HepG2 (cell line): ENCODE results near the gene TNP2. TPM values are rescaled to one million over a fixed set of nuclear protein-coding genes. Genes with fewer than 3 reads are reported as not detected.

Experiments used
- AGO1 ChIP-seq: fragments of 200-400 bp; formaldehyde crosslinking; IDR thresholded peaks from 2 replicates; pipeline ENCODE4 v1.6.1; 2017; ENCODE audit warnings: mild to moderate bottlenecking, low read depth, low read length, moderate library complexity; ENCODE audit not compliant: poor library complexity, severe bottlenecking
- ATF4 ChIP-seq, 2 experiments: fragments of 450-650 bp in 1 of 2; sonication (generic) in 1 of 2; formaldehyde crosslinking; IDR thresholded peaks; 2 replicates each; pipeline versions ENCODE4 v1.5.0 to v1.8.0; 2020 to 2022; ENCODE audit warnings: mild to moderate bottlenecking in 1 of 2, missing genetic modification reagents in 1 of 2
- CBFB ChIP-seq: sonication (generic); formaldehyde crosslinking; IDR thresholded peaks from 2 replicates; pipeline ENCODE4 v1.4.0; 2020; ENCODE audit warnings: missing genetic modification reagents
- FOXM1 ChIP-seq: sonication (generic); formaldehyde crosslinking; IDR thresholded peaks from 2 replicates; pipeline ENCODE4 v1.5.0; 2020; ENCODE audit warnings: missing genetic modification reagents
- ISL2 ChIP-seq: sonication (generic); formaldehyde crosslinking; IDR thresholded peaks from 2 replicates; pipeline ENCODE4 v1.5.0; 2020; ENCODE audit warnings: missing genetic modification reagents
- JARID2 ChIP-seq: sonication (generic); formaldehyde crosslinking; IDR thresholded peaks from 2 replicates; pipeline ENCODE4 v1.8.1; 2023; ENCODE audit warnings: missing genetic modification reagents, inconsistent platforms; ENCODE audit not compliant: insufficient replicate concordance
- KLF9 ChIP-seq: IDR thresholded peaks from 2 replicates; pipeline ENCODE4 v1.6.1; 2016; ENCODE audit warnings: low read depth
- MATR3 ChIP-seq: sonication (generic); formaldehyde crosslinking; IDR thresholded peaks from 2 replicates; pipeline ENCODE4 v1.4.0; 2020; ENCODE audit warnings: missing genetic modification reagents
- NCOA1 ChIP-seq: sonication (generic); formaldehyde crosslinking; IDR thresholded peaks from 2 replicates; pipeline ENCODE4 v1.9.0; 2021; ENCODE audit warnings: missing genetic modification reagents
- NONO ChIP-seq, 2 experiments: fragments of 450-650 bp in 1 of 2; sonication (generic) in 1 of 2; formaldehyde crosslinking in 1 of 2; IDR thresholded peaks in 1 of 2; conservative IDR thresholded peaks in 1 of 2; 2 replicates each; pipeline versions ENCODE4 v1.6.1 to v1.8.0; 2017 to 2022; ENCODE audit warnings: mild to moderate bottlenecking in 1 of 2, missing genetic modification reagents in 1 of 2, moderate library complexity in 1 of 2
- RARA ChIP-seq: IDR thresholded peaks from 2 replicates; pipeline ENCODE4 v1.6.1; 2016; ENCODE audit warnings: missing genetic modification reagents, missing compliant biosample characterization
- RORA ChIP-seq: sonication (generic); formaldehyde crosslinking; IDR thresholded peaks from 2 replicates; pipeline ENCODE4 v1.5.0; 2020; ENCODE audit warnings: mild to moderate bottlenecking, missing genetic modification reagents, moderate library complexity
- SALL1 ChIP-seq: sonication (generic); formaldehyde crosslinking; IDR thresholded peaks from 2 replicates; pipeline ENCODE4 v1.8.0; 2022; ENCODE audit warnings: mild to moderate bottlenecking, missing genetic modification reagents
- SAP130 ChIP-seq: IDR thresholded peaks from 2 replicates; pipeline ENCODE4 v1.6.1; 2016; ENCODE audit warnings: low read depth
- SIX4 ChIP-seq: sonication (generic); formaldehyde crosslinking; IDR thresholded peaks from 2 replicates; pipeline ENCODE4 v1.4.0; 2020; ENCODE audit warnings: missing genetic modification reagents
- SRSF9 ChIP-seq: fragments of 200-400 bp; formaldehyde crosslinking; IDR thresholded peaks from 2 replicates; pipeline ENCODE4 v1.6.1; 2018; ENCODE audit warnings: borderline replicate concordance, mild to moderate bottlenecking, low read depth, low read length; ENCODE audit not compliant: insufficient read depth, poor library complexity, severe bottlenecking
- ZNF160 ChIP-seq: sonication (generic); formaldehyde crosslinking; IDR thresholded peaks from 2 replicates; pipeline ENCODE4 v1.8.0; 2022; ENCODE audit warnings: mild to moderate bottlenecking, inconsistent platforms, missing genetic modification reagents
- ZNF256 ChIP-seq: sonication (generic); formaldehyde crosslinking; conservative IDR thresholded peaks from 2 replicates; pipeline ENCODE4 v1.4.0; 2020; ENCODE audit warnings: missing genetic modification reagents
- ZNF446 ChIP-seq: sonication (generic); formaldehyde crosslinking; IDR thresholded peaks from 2 replicates; pipeline ENCODE4 v1.5.0; 2020; ENCODE audit warnings: mild to moderate bottlenecking, missing genetic modification reagents
- ZNF451 ChIP-seq: sonication (generic); formaldehyde crosslinking; IDR thresholded peaks from 2 replicates; pipeline ENCODE4 v1.5.0; 2020; ENCODE audit warnings: mild to moderate bottlenecking, missing genetic modification reagents
- ZNF549 ChIP-seq: sonication (generic); formaldehyde crosslinking; IDR thresholded peaks from 2 replicates; pipeline ENCODE4 v1.5.0; 2020; ENCODE audit warnings: missing genetic modification reagents
- ZNF644 ChIP-seq: IDR thresholded peaks from 2 replicates; pipeline ENCODE4 v1.6.1; 2016; ENCODE audit warnings: low read depth
- ZNF883 ChIP-seq: sonication (generic); formaldehyde crosslinking; IDR thresholded peaks from 2 replicates; pipeline ENCODE4 v1.5.1; 2020; ENCODE audit warnings: mild to moderate bottlenecking, missing genetic modification reagents; ENCODE audit errors: not compliant biosample characterization
- polyA plus RNA-seq, 8 experiments: library from polyadenylated mRNA; depleted of rRNA in 3 of 8; stranded (reverse) in 7 of 8; unstranded in 1 of 8; fragments of >200 nt; fragmentation: Illumina TruSeq in 4 of 8; extraction: Trizol in 4 of 8; gene quantifications; 2 replicates each; pipeline versions ENCODE4 v1.2.1 to v1.2.3, GENCODE V29; 2011 to 2016; ENCODE audit warnings: low read depth in 4 of 8, missing spikeins in 1 of 8, mixed read lengths in 1 of 8; ENCODE audit not compliant: insufficient read depth in 1 of 8
- total RNA-seq, 5 experiments: library from RNA; depleted of rRNA; stranded (reverse); fragments of >200 nt; fragmentation: Illumina TruSeq; extraction: Trizol; gene quantifications; 2 replicates each; pipeline ENCODE4 v1.2.3, GENCODE V29; 2016; ENCODE audit warnings: low read depth in 1 of 5
- TF ChIP-seq, protein P1 (sequence below): sonication (generic); formaldehyde crosslinking; IDR thresholded peaks from 2 replicates; pipeline ENCODE4 v1.4.0; 2020; ENCODE audit warnings: low read depth, mild to moderate bottlenecking, missing genetic modification reagents
- TF ChIP-seq, protein P2 (sequence below): IDR thresholded peaks from 2 replicates; pipeline ENCODE4 v1.6.1; 2016; ENCODE audit warnings: mild to moderate bottlenecking, missing biosample characterization, missing genetic modification reagents

Gene TNP2
- total and polyA plus RNA-seq, 2 of the 13 experiments (the other 11 are each of a cell fraction or from before 2014, with no cell fraction given), result not detected

DNA sequence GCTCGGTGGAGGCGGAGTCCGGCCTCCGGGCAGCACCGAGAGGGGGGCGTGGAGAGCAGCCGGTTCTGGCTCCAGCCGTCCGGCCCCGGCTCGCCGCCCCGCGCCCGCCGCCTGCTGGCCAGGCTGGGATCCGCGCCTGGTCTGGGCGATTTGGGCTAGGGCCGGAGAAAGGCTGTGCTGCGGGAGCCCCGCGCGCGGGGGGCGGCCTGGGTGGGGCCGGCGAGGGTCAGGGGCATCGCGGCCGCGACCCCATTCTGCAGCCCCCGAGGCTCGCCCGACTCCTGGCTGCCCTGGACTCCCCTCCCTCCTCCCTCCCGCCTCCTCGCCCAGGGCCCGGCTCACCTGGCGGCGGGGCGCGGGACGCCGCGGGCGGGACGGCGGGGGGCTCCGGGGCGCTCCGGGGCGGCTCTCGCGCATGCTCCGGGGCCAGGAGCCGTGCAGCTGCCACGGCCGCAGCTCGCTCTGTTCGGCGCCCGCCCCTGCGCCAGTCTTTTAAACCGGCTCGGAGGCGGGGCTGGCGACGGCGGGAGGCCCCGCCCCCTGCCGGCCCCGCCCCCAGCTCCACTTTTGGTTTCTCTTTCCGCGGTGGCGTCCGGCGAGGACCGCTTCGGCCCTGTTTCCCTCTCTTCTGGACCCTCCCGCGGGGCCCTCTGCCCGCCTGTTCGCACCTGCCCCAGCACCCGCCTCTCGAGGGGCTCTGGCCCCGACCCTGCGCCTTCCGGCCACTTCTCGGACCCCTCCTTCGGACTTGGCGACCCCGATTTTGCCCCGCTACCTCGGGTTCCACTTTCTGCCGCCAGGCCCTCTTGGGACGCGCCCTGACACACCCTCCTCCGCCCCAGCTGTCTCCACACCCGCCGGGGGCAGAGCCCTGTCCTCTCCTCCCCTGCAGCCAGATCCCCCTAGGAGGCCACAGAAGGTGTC is 13.1 kb downstream of the TNP2 start, which contains the start of gene SOCS1 (continued):
- TF ChIP-seq ZNF451 (no peak), AGO1 (no peak), CBFB (CRISPR knock-in tag) (peak; percentile 47; the same call in 1 of the 2 replicates), SIX4 (CRISPR knock-in tag) (peak; percentile 14; the same call in 1 of the 2 replicates), SAP130 (CRISPR knock-in tag) (peak; percentile 88), NCOA1 (CRISPR knock-in tag) (no peak), ZNF160 (CRISPR knock-in tag) (no peak), RARA (CRISPR knock-in tag) (peak; percentile 43; the same call in 1 of the 2 replicates), SRSF9 (no peak), NONO (IDR thresholded peaks at IDR 0.05) (no peak), NONO (CRISPR knock-in tag; conservative IDR thresholded peaks at IDR 0.05) (peak; percentile 63), ZNF256 (CRISPR knock-in tag) (peak; percentile 95), SALL1 (CRISPR knock-in tag) (peak; percentile 61), ATF4 (CRISPR knock-in tag; IDR thresholded peaks at IDR 0.05) (peak in 1 of 2 experiments; percentile 81; a peak in 2 of 4 replicates), ISL2 (CRISPR knock-in tag) (peak; percentile 42; the same call in 1 of the 2 replicates), ZNF883 (peak; percentile 50), ZNF644 (no peak), ZNF446 (CRISPR knock-in tag) (peak; percentile 60; the same call in 1 of the 2 replicates), RORA (CRISPR knock-in tag) (no peak), MATR3 (CRISPR knock-in tag) (no peak), ZNF549 (CRISPR knock-in tag) (no peak), FOXM1 (no peak), KLF9 (CRISPR knock-in tag) (peak; percentile 89), JARID2 (CRISPR knock-in tag) (peak; percentile 70)
- TF ChIP-seq, protein P1, sequence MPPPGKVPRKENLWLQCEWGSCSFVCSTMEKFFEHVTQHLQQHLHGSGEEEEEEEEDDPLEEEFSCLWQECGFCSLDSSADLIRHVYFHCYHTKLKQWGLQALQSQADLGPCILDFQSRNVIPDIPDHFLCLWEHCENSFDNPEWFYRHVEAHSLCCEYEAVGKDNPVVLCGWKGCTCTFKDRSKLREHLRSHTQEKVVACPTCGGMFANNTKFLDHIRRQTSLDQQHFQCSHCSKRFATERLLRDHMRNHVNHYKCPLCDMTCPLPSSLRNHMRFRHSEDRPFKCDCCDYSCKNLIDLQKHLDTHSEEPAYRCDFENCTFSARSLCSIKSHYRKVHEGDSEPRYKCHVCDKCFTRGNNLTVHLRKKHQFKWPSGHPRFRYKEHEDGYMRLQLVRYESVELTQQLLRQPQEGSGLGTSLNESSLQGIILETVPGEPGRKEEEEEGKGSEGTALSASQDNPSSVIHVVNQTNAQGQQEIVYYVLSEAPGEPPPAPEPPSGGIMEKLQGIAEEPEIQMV (CRISPR knock-in tag), result no peak
- TF ChIP-seq, protein P2, sequence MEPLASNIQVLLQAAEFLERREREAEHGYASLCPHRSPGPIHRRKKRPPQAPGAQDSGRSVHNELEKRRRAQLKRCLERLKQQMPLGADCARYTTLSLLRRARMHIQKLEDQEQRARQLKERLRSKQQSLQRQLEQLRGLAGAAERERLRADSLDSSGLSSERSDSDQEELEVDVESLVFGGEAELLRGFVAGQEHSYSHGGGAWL (CRISPR knock-in tag), result peak; percentile 69; the same call in 1 of the 2 replicates
